Neural cell (in vitro differentiated cells): ENCODE measurements around the gene TPSD1. TPM values are rescaled to one million over a fixed set of nuclear protein-coding genes. Genes with fewer than 3 reads are reported as not detected.

Experiments
- H2AFZ ChIP-seq: fragments of 200-600, 300-800 bp; sonication (generic), shearing (Covaris generic); 2 replicates; pipeline ENCODE4 v1.6.0; 2014; ENCODE audit warnings: low read depth, mild to moderate bottlenecking, antibody characterized with exemption, low read length, moderate library complexity
- H3F3A ChIP-seq: fragments of 200-600 bp; shearing (Covaris generic); 2 replicates; pipeline ENCODE4 v1.6.1; 2016; ENCODE audit warnings: mild to moderate bottlenecking, moderate library complexity, mixed read lengths, antibody characterized with exemption, low read length; ENCODE audit not compliant: insufficient read depth, poor library complexity, severe bottlenecking
- H3K27ac ChIP-seq: fragments of 200-600, 300-800 bp; sonication (generic), shearing (Covaris generic); 2 replicates; pipeline ENCODE4 v1.5.1; 2014; ENCODE audit warnings: mild to moderate bottlenecking, low read length, moderate library complexity
- H3K27me3 ChIP-seq: fragments of 300-800, 200-600 bp; sonication (generic), shearing (Covaris generic); 2 replicates; pipeline ENCODE4 v1.6.0; 2014; ENCODE audit warnings: mild to moderate bottlenecking, low read depth, low read length, moderate library complexity; ENCODE audit not compliant: insufficient read depth
- H3K36me3 ChIP-seq: fragments of 300-800, 200-600 bp; sonication (generic), shearing (Covaris generic); 2 replicates; pipeline ENCODE4 v1.5.1; 2014; ENCODE audit warnings: mild to moderate bottlenecking, antibody characterized with exemption, low read length, moderate library complexity; ENCODE audit not compliant: insufficient read depth
- H3K4me2 ChIP-seq: fragments of 300-800, 200-600 bp; sonication (generic), shearing (Covaris generic); 2 replicates; pipeline ENCODE4 v1.6.0; 2014; ENCODE audit warnings: mild to moderate bottlenecking, low read length
- H3K4me3 ChIP-seq: fragments of 300-800, 200-600 bp; sonication (generic), shearing (Covaris generic); 2 replicates; pipeline ENCODE4 v1.5.1; 2014; ENCODE audit warnings: mild to moderate bottlenecking, low read length, moderate library complexity
- H3K79me2 ChIP-seq: fragments of 200-600 bp; shearing (Covaris generic); replicated peaks from 2 replicates; pipeline ENCODE4 v1.6.0; 2014; ENCODE audit warnings: mild to moderate bottlenecking, low read length, moderate library complexity; ENCODE audit not compliant: insufficient read depth
- H3K9ac ChIP-seq: fragments of 300-800, 200-600 bp; sonication (generic), shearing (Covaris generic); 2 replicates; pipeline ENCODE4 v1.6.1; 2016; ENCODE audit warnings: mild to moderate bottlenecking, low read length, mixed read lengths
- H3K9me2 ChIP-seq: fragments of 200-600 bp; shearing (Covaris generic); 2 replicates; pipeline ENCODE4 v1.6.1; 2016; ENCODE audit warnings: mild to moderate bottlenecking, low read length, mixed read lengths; ENCODE audit not compliant: insufficient read depth
- H3K9me3 ChIP-seq: fragments of 200-600, 300-800 bp; sonication (generic), shearing (Covaris generic); 2 replicates; pipeline ENCODE4 v1.6.1; 2016; ENCODE audit warnings: mild to moderate bottlenecking, mixed run types, low read length, moderate library complexity, mixed read lengths
- H4K20me1 ChIP-seq: fragments of 200-600 bp; shearing (Covaris generic); 2 replicates; pipeline ENCODE4 v1.6.1; 2016; ENCODE audit warnings: mild to moderate bottlenecking, mixed run types; ENCODE audit not compliant: insufficient read depth
- EP300 ChIP-seq: fragments of 450-650 bp; conservative IDR thresholded peaks from 2 replicates; pipeline ENCODE4 v1.6.1; 2014; ENCODE audit warnings: antibody characterized with exemption, mild to moderate bottlenecking, moderate library complexity; ENCODE audit not compliant: poor library complexity, severe bottlenecking
- EZH2 ChIP-seq: fragments of 200-600, 300-800 bp; shearing (Covaris generic), sonication (generic); IDR thresholded peaks from 2 replicates; pipeline ENCODE4 v1.6.1; 2014; ENCODE audit warnings: antibody characterized with exemption, low read length, borderline replicate concordance, mild to moderate bottlenecking; ENCODE audit not compliant: insufficient read depth, poor library complexity, severe bottlenecking
- MXI1 ChIP-seq: fragments of 450-650 bp; conservative IDR thresholded peaks from 2 replicates; pipeline ENCODE4 v1.6.1; 2014; ENCODE audit warnings: antibody characterized with exemption, mild to moderate bottlenecking; ENCODE audit not compliant: poor library complexity, severe bottlenecking
- POLR2AphosphoS5 ChIP-seq: IDR thresholded peaks from 2 replicates; pipeline ENCODE4 v1.6.1; 2012
- RAD21 ChIP-seq: fragments of 450-650 bp; conservative IDR thresholded peaks from 2 replicates; pipeline ENCODE4 v1.6.1; 2014; ENCODE audit warnings: antibody characterized with exemption, mild to moderate bottlenecking, moderate library complexity
- REST ChIP-seq: IDR thresholded peaks from 2 replicates; pipeline ENCODE4 v1.6.1; 2012; ENCODE audit warnings: borderline replicate concordance
- SMC3 ChIP-seq: fragments of 450-650 bp; conservative IDR thresholded peaks from 2 replicates; pipeline ENCODE4 v1.6.1; 2014; ENCODE audit warnings: antibody characterized with exemption, mild to moderate bottlenecking, moderate library complexity; ENCODE audit not compliant: poor library complexity
- TAF1 ChIP-seq: IDR thresholded peaks from 2 replicates; pipeline ENCODE4 v1.6.1; 2012; ENCODE audit warnings: low read depth
- polyA plus RNA-seq: library from polyadenylated mRNA; depleted of rRNA; stranded (reverse); fragments of >200 nt; gene quantifications from 2 replicates; pipeline ENCODE4 v1.2.3, GENCODE V29; 2014
- TF ChIP-seq, protein P1 (sequence below): fragments of 450-650 bp; IDR thresholded peaks from 2 replicates; pipeline ENCODE4 v1.5.1; 2014; ENCODE audit warnings: antibody characterized with exemption, mild to moderate bottlenecking, moderate library complexity; ENCODE audit not compliant: poor library complexity, severe bottlenecking

Gene TPSD1
- polyA plus RNA-seq, 1 donor from 2014 or later, result not detected

DNA sequence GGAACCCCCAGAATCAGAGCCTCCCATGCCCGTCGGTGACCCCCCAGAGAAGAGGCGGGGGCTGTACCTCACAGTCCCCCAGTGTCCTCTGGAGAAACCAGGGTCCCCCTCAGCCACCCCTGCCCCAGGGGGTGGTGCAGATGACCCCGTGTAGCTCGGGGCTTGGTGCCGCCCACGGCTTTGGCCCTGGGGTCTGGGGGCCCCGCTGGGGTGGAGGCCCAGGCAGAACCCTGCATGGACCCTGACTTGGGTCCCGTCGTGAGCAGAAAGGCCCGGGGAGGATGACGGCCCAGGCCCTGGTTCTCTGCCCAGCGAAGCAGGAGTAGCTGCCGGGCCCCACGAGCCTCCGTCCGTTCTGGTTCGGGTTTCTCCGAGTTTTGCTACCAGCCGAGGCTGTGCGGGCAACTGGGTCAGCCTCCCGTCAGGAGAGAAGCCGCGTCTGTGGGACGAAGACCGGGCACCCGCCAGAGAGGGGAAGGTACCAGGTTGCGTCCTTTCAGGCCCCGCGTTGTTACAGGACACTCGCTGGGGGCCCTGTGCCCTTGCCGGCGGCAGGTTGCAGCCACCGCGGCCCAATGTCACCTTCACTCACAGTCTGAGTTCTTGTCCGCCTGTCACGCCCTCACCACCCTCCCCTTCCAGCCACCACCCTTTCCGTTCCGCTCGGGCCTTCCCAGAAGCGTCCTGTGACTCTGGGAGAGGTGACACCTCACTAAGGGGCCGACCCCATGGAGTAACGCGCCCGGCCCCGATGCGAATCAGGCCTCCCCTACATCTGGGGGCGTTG, 34.8 kb upstream of the TPSD1 start:
- no peaks in the 10 kb centered on the region for H3K9me2 ChIP-seq
- no peaks in the 10 kb centered on the region for H3K36me3 ChIP-seq
- H3K4me3 ChIP-seq, result no peak overlapping the region
- H3F3A ChIP-seq, result no peaks in the 10 kb centered on the region
- no peaks in the 10 kb centered on the region for H3K9me3 ChIP-seq
- H4K20me1 ChIP-seq, result no peaks in the 10 kb centered on the region
- no peak for TF ChIP-seq EP300
- TF ChIP-seq, protein P1, sequence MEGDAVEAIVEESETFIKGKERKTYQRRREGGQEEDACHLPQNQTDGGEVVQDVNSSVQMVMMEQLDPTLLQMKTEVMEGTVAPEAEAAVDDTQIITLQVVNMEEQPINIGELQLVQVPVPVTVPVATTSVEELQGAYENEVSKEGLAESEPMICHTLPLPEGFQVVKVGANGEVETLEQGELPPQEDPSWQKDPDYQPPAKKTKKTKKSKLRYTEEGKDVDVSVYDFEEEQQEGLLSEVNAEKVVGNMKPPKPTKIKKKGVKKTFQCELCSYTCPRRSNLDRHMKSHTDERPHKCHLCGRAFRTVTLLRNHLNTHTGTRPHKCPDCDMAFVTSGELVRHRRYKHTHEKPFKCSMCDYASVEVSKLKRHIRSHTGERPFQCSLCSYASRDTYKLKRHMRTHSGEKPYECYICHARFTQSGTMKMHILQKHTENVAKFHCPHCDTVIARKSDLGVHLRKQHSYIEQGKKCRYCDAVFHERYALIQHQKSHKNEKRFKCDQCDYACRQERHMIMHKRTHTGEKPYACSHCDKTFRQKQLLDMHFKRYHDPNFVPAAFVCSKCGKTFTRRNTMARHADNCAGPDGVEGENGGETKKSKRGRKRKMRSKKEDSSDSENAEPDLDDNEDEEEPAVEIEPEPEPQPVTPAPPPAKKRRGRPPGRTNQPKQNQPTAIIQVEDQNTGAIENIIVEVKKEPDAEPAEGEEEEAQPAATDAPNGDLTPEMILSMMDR, result no peak
- TF ChIP-seq RAD21, result no peak
- no peak for TF ChIP-seq EZH2
- no peak for TF ChIP-seq SMC3
- TF ChIP-seq POLR2AphosphoS5, result no peak
- no peak for TF ChIP-seq MXI1
- TF ChIP-seq REST, result no peak
- TF ChIP-seq TAF1, result no peak
- no peak overlapping the region for H3K27ac ChIP-seq
- H3K27me3 ChIP-seq, result no peaks in the 10 kb centered on the region
- H3K9ac ChIP-seq, result no peak overlapping the region
- H3K79me2 ChIP-seq, result no peaks in the 10 kb centered on the region
- no peak overlapping the region for H3K4me2 ChIP-seq
- no peak overlapping the region for H2AFZ ChIP-seq

DNA sequence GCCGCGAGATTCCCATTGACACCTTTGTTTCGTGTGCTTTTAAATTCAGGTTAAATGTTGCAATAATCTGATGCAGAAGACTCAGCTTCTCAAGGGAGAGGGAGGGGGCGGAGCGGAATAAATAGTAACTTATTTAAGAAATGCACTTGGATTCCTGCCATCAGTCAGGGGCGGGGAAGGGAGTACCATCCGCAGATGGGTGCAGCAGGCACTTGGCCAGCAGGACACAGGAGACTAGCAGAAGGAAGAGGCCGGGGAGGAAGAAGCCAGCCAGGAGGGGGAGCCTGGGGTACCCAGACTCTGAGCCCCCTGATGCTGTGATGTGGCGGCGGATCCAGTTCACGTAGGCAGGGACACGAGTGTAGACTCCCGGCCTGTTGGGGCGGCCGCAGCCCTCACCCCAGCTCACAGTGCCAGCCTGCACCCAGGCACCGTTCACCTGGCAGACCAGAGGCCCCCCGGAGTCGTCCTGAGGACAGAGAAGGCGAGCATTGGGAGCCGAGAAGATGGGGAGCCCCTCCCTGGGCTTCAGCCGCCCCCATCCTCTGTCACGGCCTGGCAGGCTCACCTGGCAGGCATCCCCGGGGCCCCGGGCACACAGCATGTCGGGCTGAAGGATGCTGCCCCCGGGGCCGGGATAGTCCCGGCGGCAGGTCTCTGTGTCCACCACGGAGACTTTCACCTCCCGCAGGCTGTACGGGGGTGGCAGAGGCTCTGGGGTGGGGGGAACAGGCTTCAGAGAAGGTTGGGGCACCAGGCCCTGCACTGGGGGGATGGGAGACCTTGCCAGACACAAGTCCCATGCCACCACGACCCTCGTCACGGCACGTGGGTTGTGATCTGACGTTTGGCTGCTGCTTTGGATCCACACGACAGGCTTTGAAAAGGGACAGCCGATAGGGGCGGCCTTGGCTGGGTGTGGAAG, 34.0 kb upstream of the TPSD1 start:
- Histone ChIP-seq H3K9me2 (no peaks in the 10 kb centered on the region), H3K9me3 (no peaks in the 10 kb centered on the region), H3K79me2 (no peaks in the 10 kb centered on the region), H3F3A (no peaks in the 10 kb centered on the region), H3K36me3 (no peaks in the 10 kb centered on the region), H4K20me1 (no peaks in the 10 kb centered on the region), H3K4me2 (no peak overlapping the region), H3K4me3 (no peak overlapping the region), H3K27me3 (no peaks in the 10 kb centered on the region), H3K27ac (no peak overlapping the region), H2AFZ (no peak overlapping the region), H3K9ac (no peak overlapping the region)
- no peak for TF ChIP-seq EZH2
- TF ChIP-seq RAD21, result no peak
- TF ChIP-seq SMC3, result no peak
- no peak for TF ChIP-seq MXI1
- no peak for TF ChIP-seq TAF1
- TF ChIP-seq, protein P1, result no peak
- no peak for TF ChIP-seq POLR2AphosphoS5
- no peak for TF ChIP-seq EP300
- no peak for TF ChIP-seq REST
